OCI-LY1 (cell line): ENCODE measurements around the gene NCOA5.

Experiments used
- H2AFZ ChIP-seq: fragments of 200-600 bp; sonication (generic), shearing (Covaris generic); 2 replicates; pipeline ENCODE4 v1.6.0; 2014; ENCODE audit warnings: antibody characterized with exemption, mild to moderate bottlenecking, low read length
- H3F3A ChIP-seq: fragments of 200-600 bp; sonication (generic), shearing (Covaris generic); 2 replicates; pipeline ENCODE4 v1.6.0; 2014; ENCODE audit warnings: mild to moderate bottlenecking, antibody characterized with exemption, low read length, moderate library complexity; ENCODE audit not compliant: insufficient read depth
- H3K27ac ChIP-seq: fragments of 200-600 bp; sonication (generic); 2 replicates; pipeline ENCODE4 v1.5.1; 2014; ENCODE audit warnings: low read length, mixed run types, mild to moderate bottlenecking, low read depth; ENCODE audit not compliant: poor library complexity, severe bottlenecking
- H3K27me3 ChIP-seq: fragments of 200-600 bp; sonication (generic); 2 replicates; pipeline ENCODE4 v1.6.0; 2014; ENCODE audit warnings: antibody characterized with exemption, mild to moderate bottlenecking, low read length, moderate library complexity; ENCODE audit not compliant: insufficient read depth
- H3K36me3 ChIP-seq: fragments of 200-600 bp; sonication (generic); 2 replicates; pipeline ENCODE4 v1.6.1; 2014; ENCODE audit warnings: mild to moderate bottlenecking, antibody characterized with exemption, low read length, moderate library complexity, mixed read lengths; ENCODE audit not compliant: insufficient read depth
- H3K4me1 ChIP-seq: fragments of 200-600 bp; sonication (generic); 2 replicates; pipeline ENCODE4 v1.5.1; 2014; ENCODE audit warnings: mild to moderate bottlenecking, low read length, moderate library complexity; ENCODE audit not compliant: insufficient read depth, severe bottlenecking
- H3K4me2 ChIP-seq: fragments of 200-600 bp; sonication (generic), shearing (Covaris generic); 2 replicates; pipeline ENCODE4 v1.6.1; 2014; ENCODE audit warnings: low read length
- H3K4me3 ChIP-seq: fragments of 200-600 bp; sonication (generic); 2 replicates; pipeline ENCODE4 v1.5.1; 2014; ENCODE audit warnings: low read length, low read depth, mild to moderate bottlenecking, mixed read lengths; ENCODE audit not compliant: poor library complexity, severe bottlenecking
- H3K79me2 ChIP-seq: fragments of 200-600 bp; shearing (Covaris generic); 2 replicates; pipeline ENCODE4 v1.6.1; 2016; ENCODE audit warnings: mixed run types, low read length, mixed read lengths; ENCODE audit not compliant: insufficient read depth
- H3K9ac ChIP-seq: fragments of 200-600 bp; sonication (generic), shearing (Covaris generic); 2 replicates; pipeline ENCODE4 v1.6.1; 2014; ENCODE audit warnings: mild to moderate bottlenecking, low read length, mixed read lengths
- H3K9me2 ChIP-seq: fragments of 200-600 bp; sonication (generic), shearing (Covaris generic); 2 replicates; pipeline ENCODE4 v1.6.1; 2014; ENCODE audit warnings: low read depth, mild to moderate bottlenecking, low read length, mixed read lengths
- H3K9me3 ChIP-seq: fragments of 200-600 bp; shearing (Covaris generic); 2 replicates; pipeline ENCODE4 v1.6.1; 2014; ENCODE audit warnings: low read length, mixed read lengths
- H4K20me1 ChIP-seq: fragments of 200-600 bp; sonication (generic), shearing (Covaris generic); 2 replicates; pipeline ENCODE4 v1.6.0; 2016; ENCODE audit warnings: mild to moderate bottlenecking, low read length; ENCODE audit not compliant: insufficient read depth
- CTCF ChIP-seq: fragments of 200-600 bp; sonication (generic), shearing (Covaris generic); IDR thresholded peaks from 2 replicates; pipeline ENCODE4 v1.5.1; 2017; ENCODE audit warnings: mild to moderate bottlenecking, antibody characterized with exemption, low read length, moderate library complexity, mixed read lengths
- EZH2 ChIP-seq: fragments of 200-600 bp; sonication (generic), shearing (Covaris generic); IDR thresholded peaks from 2 replicates; pipeline ENCODE4 v1.8.0; 2017; ENCODE audit warnings: borderline replicate concordance, mixed run types, mild to moderate bottlenecking, antibody characterized with exemption, low read length, moderate library complexity, mixed read lengths

The NCOA5 gene

GRCh38 chr20:46085179-46085851 lies 4.4 kb downstream of the NCOA5 start:
- peaks cover 48% of the 10 kb centered on the region for H3K4me1 ChIP-seq

DNA sequence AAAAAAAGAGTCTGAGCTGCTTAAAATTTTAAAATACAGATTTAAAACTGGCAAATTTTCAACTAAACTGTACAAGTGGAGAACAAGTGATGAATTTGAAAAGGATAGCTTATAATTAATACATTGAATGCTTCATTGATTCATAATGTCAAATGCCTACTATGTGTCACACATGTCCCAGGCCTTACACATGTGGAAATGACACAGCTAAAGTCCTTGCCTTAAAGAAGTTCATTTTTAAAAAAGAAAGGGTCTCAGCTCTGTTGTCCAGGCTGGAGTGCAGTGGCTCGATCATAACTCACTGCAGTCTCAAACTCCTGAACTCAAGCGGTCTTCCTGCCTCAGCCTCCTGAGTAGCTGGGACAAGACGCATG lies 5.0 kb downstream of the NCOA5 start:
- peaks cover 94% of the 10 kb centered on the region for H3K79me2 ChIP-seq
- H3K36me3 ChIP-seq = no peaks in the 10 kb centered on the region; the same call in 1 of the 2 replicates
- no peak overlapping the region for H3K4me3 ChIP-seq
- peaks cover 46% of the 10 kb centered on the region for H3K4me1 ChIP-seq
- no peak overlapping the region for H2AFZ ChIP-seq
- H3K9me3 ChIP-seq = no peaks in the 10 kb centered on the region
- H3K9me2 ChIP-seq = no peaks in the 10 kb centered on the region
- no peak overlapping the region for H3K9ac ChIP-seq
- TF ChIP-seq EZH2 (no peak), CTCF (no peak)
- no peaks in the 10 kb centered on the region for H3K27me3 ChIP-seq
- no peak overlapping the region for H3K27ac ChIP-seq
- H3K4me2 ChIP-seq = no peak overlapping the region
- H4K20me1 ChIP-seq = peaks cover 6% of the 10 kb centered on the region; the same call in 1 of the 2 replicates
- H3F3A ChIP-seq = no peaks in the 10 kb centered on the region

More at GRCh38 chr20:46085179-46085851, 4.4 kb downstream of the NCOA5 start:
- Histone ChIP-seq H3K36me3 (no peaks in the 10 kb centered on the region), H3K9ac (no peak overlapping the region), H3F3A (no peaks in the 10 kb centered on the region), H3K4me3 (no peak overlapping the region), H3K27ac (no peak overlapping the region), H3K9me2 (no peaks in the 10 kb centered on the region), H4K20me1 (peaks cover 6% of the 10 kb centered on the region; the same call in 1 of the 2 replicates), H3K4me2 (no peak overlapping the region), H2AFZ (no peak overlapping the region), H3K79me2 (peaks cover 89% of the 10 kb centered on the region), H3K27me3 (no peaks in the 10 kb centered on the region), H3K9me3 (no peaks in the 10 kb centered on the region)
- no peak for TF ChIP-seq CTCF
- TF ChIP-seq EZH2 = no peak

- Histone ChIP-seq H3K36me3 (peaks cover 12% of the 10 kb centered on the region), H4K20me1 (peaks cover 3% of the 10 kb centered on the region; the same call in 1 of the 2 replicates), H3K9me3 (no peaks in the 10 kb centered on the region), H3K27me3 (no peaks in the 10 kb centered on the region), H3K27ac (no peak overlapping the region), H3K9ac (no peak overlapping the region), H2AFZ (no peak overlapping the region), H3K4me2 (no peak overlapping the region), H3K4me1 (peaks cover 42% of the 10 kb centered on the region), H3K4me3 (no peak overlapping the region), H3K79me2 (peaks cover 93% of the 10 kb centered on the region), H3F3A (no peaks in the 10 kb centered on the region), H3K9me2 (no peaks in the 10 kb centered on the region)
- TF ChIP-seq EZH2 (no peak), CTCF (no peak)
Measured at GRCh38 chr20:46083531-46084061, 6.2 kb downstream of the NCOA5 start.
